Stimulated activated CD4-positive, alpha-beta T cell treated with anti-CD3 and anti-CD28 coated beads, Interleukin-4, amount 100 ng/mL, for 24 hours (primary cell): ENCODE data around the gene ADH1B.
"Not testable (repeated sequence)": the region's sequence is repeated elsewhere in the genome, so short reads cannot be mapped to it uniquely, and the experiment has no call there.

ENCODE experiments used
- DNase-seq: peaks from one replicate; pipeline ENCODE4 v3.0.0-alpha.2; 2020

Gene ADH1B

DNA sequence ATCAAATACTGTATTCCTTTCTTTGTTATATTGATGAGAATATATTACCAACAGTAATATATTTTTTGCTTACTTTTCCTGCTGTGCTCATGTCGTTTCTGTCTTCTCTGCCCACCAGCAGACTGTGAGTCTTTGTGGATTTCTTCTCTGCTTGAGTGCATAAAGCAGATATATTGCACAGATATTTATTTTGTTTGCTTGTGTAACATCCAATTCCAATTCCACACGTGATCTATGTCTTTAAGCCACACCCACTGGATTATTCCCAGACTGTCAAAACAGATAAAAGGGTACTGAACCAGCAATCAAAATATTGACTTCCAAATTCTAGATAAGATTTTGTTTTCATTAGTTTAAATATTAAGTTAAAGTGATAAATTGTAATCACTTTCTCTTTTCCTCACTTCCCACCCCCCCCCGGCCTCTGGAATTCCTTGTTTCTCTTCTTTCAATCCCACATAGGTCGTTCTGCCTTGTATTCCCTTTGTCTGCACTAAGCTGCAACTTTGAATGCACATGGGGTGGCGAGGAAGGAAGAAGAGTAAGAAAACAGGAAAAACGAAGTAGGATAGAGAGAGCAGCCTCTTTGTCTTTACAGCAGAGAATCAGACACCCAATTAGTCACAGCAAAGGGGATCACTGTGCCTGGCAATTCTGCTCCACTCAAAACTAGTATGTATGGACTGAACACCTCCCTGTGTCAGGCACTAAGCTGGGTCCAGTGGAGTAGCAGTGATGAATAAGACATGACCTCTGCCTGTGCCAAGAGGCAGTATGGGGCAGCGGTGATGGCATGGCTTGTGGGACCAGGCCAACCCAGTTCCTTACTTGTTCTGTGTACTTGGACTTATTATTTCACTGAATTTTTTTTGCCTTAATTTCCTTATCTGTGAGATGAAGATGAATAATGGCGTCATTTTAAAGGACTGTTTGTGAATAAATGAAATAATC is at the start of gene ADH1B:
Gene ADH1B, minus strand, starts transcription at position 161 of the 951 bp plus-strand sequence. Its CDS starts 70 bp downstream, at position 91.
- DNase-seq = no peak

DNA sequence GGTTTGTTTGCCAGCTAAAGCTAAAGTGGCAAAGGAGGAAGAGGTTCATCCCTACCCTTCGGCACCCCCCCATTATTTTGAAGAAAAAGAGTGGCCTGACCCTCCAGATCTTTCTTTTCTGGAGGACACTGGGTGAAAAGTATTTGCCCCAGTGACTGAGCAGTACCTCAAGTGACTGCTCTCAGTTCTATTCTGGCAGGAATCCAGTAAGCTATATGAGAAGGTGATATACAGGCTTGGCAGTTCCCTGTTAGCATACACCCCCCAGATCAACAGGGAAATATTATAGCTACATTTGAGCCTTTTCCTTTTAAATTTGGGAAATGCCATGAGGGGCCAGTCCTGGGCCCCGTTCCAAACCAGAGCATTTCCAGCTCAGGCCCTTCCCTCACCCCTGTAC is 46.6 kb upstream of the ADH1B start:
- DNase-seq = not testable (repeated sequence)

DNA sequence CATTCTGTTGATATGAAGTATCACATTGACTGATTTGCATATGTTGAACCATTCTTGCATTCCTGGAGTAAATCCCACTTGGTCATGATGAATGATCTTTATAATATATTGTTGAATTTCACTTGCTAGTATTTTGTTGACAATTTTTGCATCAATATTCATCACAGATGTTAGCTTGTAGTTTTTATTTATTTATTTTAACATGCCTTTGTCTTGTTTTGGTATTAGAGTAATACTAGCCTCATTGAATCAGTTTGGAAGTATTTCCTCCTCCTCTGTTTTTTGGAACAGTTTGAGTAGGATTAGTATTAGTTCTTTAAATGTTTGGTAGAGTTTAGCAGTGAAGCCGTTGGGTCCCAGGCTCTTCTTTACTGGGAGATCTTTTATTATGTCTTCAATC is 45.3 kb upstream of the ADH1B start:
- DNase-seq = no peak

DNA sequence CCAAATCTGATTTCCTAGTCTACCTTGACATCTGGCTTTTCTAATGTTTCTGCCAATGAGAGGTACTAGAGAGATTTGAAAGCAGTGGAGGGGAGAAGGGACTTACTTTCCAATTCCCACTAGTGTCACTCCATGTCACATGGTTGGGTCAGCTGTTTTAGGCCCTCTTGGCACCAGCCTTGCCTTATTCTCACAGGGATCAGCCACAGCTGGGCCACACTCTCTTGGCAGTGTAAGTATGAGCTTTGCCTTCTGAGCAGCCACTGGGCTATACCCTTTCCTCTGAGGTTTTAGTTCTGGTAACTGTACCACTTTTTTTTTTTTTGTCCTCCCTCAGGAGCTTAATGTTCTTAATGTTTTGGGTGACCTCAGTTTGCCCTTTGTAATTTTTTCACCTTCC is 41.6 kb upstream of the ADH1B start:
- no peak for DNase-seq

DNA sequence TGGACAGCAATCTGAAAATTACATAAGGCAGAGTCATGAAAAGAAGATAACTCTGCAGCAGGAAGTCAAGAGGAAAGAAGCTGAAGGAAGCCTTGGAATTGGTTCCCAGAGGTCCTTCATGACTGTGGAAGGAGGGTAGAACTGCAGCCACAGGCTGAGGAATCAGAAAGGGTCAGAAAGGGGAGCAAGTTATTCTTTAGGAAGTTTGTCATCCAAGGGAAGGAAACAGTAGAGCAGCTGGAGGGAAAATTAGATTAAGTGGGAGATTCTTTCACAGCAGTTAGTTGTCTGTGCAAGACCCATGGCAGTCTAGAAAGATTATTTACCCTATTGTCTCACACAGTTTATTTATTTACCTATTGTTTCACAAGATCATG is 40.7 kb upstream of the ADH1B start:
- DNase-seq = no peak

DNA sequence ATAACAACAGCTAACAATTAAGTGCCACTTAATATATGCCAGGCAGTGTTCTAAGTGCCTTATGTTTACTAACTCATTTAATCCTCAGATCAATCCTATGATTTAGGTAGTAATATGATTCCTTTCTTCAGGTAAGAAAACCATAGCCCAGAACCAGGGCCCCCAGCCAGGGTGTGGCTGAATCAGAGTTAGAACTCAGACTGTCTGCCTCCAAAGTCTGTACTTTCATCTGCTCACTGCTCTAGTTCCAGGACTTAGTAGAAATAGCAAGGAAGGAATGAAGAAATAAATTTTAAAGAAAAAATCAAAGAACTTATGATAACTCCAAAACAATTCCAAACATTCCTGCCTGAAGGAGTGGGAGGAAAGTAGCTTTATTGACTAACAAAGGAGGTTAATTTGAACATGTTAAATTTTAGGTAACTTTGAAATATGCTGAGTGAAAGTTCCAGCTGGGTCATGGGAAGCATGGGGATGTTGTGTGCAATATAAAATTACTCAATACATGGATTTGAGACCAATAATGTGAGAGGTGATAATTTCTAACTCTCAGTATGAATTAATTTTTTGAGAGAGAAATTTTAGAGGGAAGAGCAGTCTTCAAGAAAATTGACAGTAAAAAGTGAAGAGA is 40.2 kb upstream of the ADH1B start:
- DNase-seq = no peak

DNA sequence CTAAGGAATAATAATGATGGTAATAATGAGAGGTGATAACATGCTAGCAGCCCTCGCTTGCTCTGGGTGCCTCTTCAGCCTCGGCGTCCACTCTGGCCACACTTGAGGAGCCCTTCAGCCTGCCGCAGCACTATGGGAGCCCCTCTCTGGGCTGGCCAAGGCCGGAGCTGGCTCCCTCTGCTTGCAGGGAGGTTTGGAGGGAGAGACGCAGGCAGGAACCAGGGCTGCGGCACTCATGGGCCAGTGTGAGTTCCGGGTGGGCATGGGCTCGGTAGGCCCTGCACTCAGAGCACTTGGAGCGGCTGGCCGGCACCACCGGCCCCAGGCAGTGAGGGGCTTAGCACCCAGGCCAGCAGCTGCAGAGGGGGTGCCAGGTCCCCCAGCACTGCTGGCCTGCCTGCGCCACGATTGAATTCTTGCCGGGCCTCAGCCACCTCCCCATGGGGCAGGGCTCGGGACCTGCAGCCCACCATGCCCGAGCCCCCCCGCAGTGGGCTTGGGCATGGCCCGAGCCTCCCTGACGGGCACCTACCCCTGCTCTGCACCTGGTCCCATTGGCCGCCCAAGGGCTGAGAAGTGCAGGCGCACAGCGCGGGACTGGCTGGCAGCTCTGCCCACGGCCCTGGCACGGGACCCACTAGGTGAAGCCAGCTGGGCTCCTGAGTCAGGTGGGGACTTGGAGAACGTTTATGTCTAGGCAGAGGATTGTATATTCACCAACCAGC is 38.4 kb upstream of the ADH1B start:
- no peak for DNase-seq

DNA sequence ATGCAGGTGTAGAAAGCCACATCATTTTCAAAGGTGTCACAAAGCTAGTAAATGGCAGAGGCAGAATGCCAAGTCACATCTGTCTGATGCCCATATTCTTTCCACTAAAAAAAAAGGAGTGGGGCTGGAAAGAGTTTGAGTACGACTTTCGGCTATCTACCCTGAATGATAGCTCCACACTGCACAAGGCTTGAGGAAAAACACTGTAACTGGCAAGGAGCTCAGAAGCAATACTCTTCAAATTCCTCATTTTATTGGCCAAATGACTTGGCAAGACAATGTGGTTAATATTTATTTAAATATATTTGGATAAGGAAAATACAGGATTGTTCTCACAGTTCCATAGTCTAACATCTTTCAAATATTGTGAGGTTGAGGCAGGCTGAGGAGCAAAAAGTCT is 36.7 kb upstream of the ADH1B start:
- no peak for DNase-seq

DNA sequence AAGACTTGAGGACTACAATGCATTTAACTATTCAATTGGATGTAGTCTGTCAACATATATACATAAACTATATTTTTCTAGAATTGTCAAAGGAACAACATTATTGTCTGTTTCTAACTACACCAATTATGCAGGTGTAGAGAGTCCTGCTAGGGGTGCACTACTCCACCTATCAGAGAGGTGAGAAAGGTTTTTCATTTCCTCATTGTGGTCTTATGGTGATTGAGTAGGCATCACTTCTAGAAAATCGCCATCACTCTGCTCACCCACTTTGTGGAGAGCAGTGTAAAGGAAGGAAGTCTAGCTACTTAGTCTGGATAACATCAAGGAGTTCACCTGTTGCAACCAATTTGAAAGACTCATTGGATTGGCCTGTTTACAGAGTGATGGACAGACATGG is 35.8 kb upstream of the ADH1B start:
- no peak for DNase-seq

DNA sequence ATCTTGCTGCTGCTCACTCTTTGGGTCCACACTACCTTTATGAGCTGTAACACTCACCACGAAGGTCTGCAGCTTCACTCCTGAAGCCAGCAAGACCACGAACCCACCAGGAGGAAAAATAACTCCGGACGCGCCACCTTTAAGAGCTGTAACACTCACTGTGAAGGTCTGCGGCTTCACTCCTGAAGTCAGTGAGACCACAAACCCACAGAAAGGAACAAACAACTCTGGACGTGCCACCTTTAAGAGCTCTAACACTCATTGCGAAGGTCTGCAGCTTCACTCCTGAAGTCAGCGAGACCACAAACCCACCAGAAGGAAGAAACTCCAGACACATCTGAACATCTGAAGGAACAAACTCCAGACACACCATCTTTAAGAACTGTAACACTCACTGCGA is 34.9 kb upstream of the ADH1B start:
- not testable (repeated sequence) for DNase-seq

DNA sequence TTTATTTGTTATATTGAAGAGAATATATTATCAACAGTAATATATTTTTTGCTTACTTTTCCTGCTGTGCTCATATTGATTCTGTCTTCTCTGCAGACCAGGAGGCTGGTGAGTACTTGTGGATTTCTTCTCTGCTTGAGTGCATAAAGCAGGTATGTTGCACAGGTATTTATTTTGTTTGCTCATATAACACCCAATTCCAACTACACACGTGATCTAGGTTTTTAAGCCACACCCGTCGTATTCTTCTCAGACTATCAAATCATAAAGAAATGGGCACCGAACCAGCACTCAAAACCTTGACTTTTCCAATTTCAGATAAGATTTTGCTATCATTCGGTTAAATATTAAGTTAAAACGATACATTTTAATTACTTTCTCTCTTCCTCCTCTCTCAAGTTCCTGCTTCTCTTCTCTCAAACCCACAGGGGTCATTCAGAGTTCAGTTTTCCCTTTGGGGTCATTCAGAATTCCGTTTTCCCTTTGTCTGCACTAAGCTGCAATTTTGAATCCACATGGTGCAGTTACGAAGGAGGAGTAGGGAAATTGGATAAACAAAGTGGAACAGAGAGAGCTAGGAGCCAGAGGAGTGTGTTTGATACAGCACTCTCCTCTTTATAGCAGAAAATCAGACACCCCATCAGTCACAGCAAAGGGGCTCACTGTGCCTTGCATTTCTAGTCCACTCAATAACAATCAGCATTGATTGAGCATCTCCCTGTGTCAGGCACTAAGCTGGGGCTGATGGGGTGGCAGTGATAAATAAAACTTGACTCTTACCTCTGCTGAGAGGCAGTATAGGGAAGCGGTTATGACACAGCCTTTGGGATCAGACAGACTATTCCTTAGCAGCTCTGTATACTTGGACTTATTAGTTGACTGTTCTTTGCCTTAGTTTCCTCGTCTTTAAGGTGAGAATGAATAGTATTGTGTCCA is 31.7 kb upstream of the ADH1B start, which contains the start of gene ADH1C:
Gene ADH1C, minus strand, starts transcription at position 145 of the 936 bp plus-strand sequence. Its CDS starts 71 bp downstream, at position 74.
- no peak for DNase-seq

DNA sequence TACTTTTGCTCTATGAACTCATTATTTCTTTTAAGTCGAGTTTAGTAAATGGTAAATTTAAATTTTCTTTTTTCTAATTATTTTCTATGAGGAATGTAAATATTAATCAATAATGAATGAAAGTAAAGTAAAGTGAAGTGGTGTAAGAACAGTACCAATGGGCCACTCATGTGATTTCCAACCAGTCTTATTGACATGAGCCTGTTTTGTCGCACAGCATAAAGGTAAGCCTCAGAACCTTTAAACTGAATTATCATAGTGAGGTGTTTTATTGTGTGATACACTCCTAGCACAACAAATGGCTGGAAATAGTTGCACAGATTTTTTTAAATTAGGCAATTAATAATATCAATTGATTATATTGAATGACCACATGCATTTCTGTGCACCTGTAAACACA is 30.3 kb upstream of the ADH1B start:
- no peak for DNase-seq

DNA sequence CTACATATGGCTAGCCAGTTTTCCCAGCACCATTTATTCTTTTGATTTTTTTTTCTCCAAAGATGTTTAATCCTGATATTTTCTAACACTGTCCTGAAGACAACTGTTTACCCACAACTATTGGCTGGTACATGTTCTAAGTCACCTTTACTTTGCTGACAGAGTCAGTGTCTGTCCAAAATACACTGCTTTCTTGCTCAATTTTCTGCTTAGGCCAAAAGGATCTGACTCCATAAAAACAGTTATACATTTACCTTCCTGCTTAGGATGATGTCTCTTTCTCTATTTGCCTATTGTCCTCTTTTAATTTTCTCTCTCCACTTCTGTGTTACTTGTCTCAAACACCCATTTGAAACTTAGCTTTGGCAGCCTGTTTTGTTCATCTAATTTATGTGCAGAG is 28.1 kb upstream of the ADH1B start:
- no peak for DNase-seq

DNA sequence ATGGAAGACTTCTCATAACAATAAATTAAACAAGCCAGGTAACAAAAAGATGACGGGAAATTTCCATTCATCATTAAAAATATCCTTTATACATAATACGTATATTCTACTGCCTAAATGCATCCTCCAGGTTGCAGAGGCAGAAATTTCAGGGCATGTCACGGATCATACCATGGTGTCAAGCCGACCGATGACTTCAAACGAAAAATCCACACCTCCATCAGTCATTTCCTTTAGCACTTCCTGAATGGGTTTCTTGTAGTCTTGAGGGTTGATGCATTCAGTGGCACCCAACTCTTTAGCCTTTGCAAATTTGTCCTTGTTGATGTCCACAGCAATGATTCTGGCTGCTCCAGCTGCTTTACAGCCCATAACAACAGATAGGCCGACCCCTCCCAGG is 21.4 kb upstream of the ADH1B start:
- DNase-seq = not testable (repeated sequence)

DNA sequence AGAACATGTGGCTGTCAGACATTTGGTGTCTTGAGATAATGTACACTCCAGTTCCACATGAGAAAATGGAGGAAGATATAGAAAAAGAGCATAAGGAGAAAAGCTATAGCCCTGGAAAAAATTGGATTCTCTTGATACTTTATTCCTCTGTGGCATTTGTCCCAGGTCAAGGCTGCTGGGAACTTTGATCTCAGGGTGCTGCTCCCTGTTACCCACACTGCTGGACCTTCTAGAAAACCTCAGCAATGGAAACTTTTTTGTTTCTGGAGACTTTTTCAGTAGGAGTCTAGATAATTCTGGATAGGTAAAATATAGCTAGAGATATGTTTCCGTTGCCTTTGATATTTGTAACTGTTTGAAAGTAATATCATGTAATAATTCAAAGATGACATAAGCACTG is 20.2 kb upstream of the ADH1B start:
- no peak for DNase-seq

DNA sequence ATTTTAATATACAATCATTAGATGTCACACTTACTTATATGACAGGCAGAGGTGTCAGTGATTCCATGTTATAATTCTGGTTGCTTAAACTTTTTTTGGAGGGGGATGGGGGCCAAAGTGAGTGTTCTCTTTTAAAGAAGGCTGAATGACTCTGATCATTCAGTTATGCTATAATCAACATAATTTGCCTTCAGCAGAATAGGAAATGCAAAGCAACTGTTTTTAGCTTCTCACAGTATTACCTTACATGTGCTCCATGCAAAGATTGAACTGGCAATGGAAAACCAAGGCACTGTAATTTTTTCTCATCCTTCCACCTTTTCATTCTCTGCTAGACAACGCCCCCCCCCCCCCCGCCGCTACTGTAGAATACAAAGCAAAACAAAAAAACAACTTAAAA is 18.0 kb upstream of the ADH1B start:
- no peak for DNase-seq

DNA sequence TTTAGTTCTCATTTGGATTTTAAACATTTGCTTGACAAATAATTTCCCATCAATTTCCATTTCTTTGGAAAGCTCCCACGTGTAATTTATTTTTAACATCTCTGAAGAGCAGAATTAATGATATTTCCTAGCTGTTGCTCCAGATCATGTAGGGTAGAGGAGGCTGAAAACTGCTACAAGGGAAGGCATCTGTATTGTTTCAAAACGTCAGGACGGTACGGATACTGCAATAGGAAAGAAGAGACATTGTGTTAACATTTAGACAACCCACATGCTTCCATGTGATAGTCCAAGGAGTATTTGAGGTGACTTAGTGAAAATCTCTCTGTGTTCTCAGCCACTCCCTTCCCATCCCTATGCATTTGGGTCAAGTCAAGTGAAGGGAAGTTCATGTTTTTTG is 15.4 kb upstream of the ADH1B start:
- no peak for DNase-seq

DNA sequence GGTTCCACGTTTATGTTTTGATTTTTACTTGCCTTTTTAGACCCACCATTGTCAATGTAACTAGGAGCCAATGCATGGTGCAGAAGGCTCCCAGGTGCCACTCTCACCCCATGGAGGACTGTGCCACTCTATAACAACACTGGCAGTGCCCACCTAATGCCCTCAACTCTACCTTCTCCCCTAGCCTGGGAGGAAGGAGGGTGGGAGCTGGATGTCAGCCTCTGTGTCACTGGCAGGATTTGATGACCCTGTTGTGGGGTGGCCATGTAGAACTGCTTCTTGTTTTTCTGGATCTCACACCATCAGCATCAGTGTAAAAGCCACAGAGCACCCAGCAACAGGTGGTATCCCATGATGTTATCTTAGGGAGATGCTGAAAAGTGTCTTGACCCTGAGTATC is 13.7 kb upstream of the ADH1B start:
- DNase-seq = no peak

DNA sequence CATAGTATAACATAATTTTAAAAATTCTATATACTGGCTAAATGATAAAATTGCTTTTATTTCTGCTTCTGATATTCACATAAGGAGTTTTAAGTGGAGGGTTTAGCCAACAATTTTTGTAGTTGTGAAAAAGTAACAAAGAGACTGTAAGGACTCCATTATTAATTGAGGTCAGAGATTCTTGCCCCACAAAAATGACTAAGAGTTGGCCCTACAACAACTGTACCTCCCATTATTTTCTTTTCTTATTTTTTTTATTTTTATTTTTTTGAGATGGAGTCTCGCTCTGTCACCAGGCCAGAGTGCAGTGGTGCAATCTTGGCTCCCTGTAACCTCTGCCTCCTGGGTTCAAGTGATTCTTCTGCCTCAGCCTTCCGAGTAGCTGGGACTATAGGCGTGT is 9.4 kb upstream of the ADH1B start:
- DNase-seq = no peak

DNA sequence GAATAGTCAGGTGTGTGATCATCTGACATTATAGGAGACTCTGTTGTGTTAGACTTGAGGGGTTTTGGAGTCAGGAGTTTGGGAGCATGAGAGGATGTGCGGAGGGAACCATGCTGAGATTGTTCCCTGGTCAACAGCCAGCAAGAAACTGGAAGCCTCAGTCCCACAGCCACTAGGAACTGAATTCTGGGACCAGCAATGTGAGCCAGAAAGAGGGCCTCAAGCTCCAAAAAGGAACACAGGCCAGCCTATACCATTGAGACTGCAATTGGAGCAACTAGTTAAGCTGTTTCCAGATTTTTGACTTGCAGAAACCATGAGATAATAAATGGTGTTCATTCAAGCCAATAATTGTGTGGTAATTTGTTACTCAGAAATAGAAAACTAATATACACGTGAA is 8.7 kb upstream of the ADH1B start:
- DNase-seq = no peak

DNA sequence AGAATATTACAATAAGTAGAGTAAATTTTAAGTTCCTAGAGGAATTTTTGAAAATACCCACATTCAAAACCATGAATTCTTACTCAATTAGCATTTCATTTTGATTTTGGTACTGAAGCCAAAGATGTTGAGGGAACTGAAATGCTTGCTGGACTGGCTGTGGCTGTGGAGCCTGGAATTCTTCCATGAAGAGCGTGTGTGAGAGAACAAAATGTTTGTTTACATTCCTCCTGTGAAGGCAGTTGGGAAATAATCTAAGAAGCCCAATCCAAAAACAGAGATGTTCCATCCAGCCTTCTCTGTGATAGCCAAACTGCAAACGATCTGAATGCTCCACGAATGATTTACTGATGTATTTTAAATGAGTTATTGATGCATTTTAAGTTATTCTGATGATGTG is 3.8 kb upstream of the ADH1B start:
- DNase-seq = no peak

DNA sequence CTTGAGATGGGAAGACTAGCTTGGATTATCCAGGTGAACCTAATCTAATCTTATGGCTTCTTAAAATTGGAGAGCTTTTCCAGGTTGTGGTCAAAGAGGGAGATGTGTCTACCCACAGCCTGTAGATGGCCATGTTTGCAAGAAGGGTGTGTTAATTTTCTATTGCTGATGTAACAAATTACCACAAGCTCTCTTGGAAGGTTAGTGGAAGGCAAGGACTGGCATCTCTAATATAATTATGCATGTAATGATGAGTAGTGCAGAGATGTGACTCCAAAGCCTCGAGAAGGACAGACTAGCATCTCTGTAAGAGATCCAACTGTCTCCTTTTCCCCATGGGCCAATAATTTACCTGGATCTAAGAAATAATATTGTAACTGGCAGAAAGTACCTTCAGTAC is 3.2 kb upstream of the ADH1B start:
- no peak for DNase-seq

DNA sequence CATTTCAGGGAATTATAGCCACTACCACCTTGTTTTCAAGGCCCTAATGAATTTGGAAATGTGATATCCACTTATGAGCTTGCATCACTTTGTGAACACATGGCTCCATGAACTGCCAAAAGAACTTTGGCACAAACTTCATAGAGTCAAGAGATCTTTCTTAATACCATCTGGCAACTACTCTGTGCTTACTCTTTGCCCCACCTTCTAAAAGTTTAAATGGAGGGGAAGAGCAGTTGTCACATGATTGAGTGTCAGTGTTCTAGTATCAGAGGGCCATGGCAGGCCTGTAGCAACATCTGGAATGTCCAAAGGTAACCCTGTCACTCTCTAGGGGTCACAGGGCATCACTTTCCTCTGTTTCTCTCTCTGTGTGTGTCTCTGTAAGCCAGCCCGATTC is 2.6 kb upstream of the ADH1B start:
- no peak for DNase-seq
